Muscle layer of colon (tissue), 2 donors: ENCODE data around the gene MEDAG.

Experiments used
- H3K27ac ChIP-seq: one replicate; pipeline ENCODE4 v1.7.0; 2013; ENCODE audit warnings: low read depth, mild to moderate bottlenecking, low read length, moderate library complexity
- H3K27me3 ChIP-seq, 2 donors: one replicate each; pipeline ENCODE4 v1.7.0; 2013; ENCODE audit warnings: low read length in 2 of 2, mild to moderate bottlenecking in 2 of 2; ENCODE audit not compliant: insufficient read depth in 2 of 2, control insufficient read depth in 1 of 2
- H3K36me3 ChIP-seq: one replicate; pipeline ENCODE4 v1.7.0; 2013; ENCODE audit warnings: mild to moderate bottlenecking, low read length; ENCODE audit not compliant: insufficient read depth
- H3K4me1 ChIP-seq: one replicate; pipeline ENCODE4 v1.7.0; 2013; ENCODE audit warnings: mild to moderate bottlenecking, low read length; ENCODE audit not compliant: insufficient read depth
- H3K4me3 ChIP-seq, 2 donors: one replicate each; pipeline ENCODE4 v1.7.0; 2013; ENCODE audit warnings: low read length in 2 of 2, low read depth in 1 of 2, mild to moderate bottlenecking in 1 of 2, moderate library complexity in 1 of 2
- H3K9ac ChIP-seq: one replicate; pipeline ENCODE4 v1.7.0; 2013; ENCODE audit warnings: low read length
- H3K9me3 ChIP-seq: one replicate; pipeline ENCODE4 v1.7.0; 2013; ENCODE audit warnings: mild to moderate bottlenecking, low read length
- donor health status: abdominal sarcoma.
- donor health status: Adenocarcinoma of cecum.

The MEDAG gene

DNA sequence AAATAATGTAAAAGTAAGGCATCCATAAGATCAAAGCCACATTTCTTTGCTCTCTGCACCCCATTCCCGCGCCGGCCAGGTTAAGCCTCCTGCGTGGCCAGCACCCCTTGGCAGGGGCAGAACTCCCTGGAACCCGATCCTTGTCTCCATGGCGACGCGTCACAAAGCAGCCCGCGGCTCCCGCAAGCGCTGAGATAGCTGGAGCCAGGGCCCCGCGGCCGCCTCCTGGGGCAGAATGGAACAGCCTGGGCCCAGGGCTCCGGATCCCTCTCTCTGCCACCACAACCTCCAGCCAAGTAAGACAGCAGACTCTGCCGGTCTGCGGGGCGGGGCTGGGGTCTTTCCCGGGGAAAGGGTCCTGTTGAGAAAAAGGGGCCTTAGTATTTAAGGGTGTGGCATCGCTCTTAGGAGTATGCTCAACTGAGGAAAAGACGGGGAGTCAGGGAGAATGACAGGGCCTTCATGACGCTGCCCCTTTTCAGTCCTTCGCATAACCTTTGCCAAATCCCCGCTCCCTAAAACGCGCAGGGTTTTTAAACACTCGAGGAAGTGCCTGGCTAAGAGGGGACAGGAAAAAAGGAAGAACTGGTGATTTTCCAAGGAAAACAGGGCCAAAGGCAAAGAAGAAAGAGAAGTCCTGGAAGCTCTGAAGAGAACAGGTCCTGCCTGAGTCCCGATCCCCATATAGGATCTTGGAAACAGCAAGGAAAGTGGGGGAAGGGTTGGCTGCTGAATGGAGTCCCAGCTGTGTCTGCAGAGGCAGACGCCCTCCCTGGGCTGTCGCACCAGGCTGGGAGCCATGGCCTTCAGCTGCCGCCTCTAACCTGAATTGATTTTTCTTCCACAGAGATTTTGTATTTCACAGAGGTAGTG is 26.6 kb downstream of the MEDAG start, which contains the start of gene TEX26:
TSS of gene TEX26 (plus strand) at position 176 of the 873 bp plus-strand sequence. CDS start at position 236, 60 bp downstream.
- Histone ChIP-seq H3K27ac (no peak within 1 kb of the TSS), H3K27me3 (peaks cover 0 to 10% of the 10 kb centered on the region in 2 donors), H3K4me1 (no peaks in the 10 kb centered on the region), H3K36me3 (no peaks in the 10 kb centered on the region), H3K4me3 (no peak within 1 kb of the TSS), H3K9ac (no peak within 1 kb of the TSS), H3K9me3 (no peaks in the 10 kb centered on the region)

DNA sequence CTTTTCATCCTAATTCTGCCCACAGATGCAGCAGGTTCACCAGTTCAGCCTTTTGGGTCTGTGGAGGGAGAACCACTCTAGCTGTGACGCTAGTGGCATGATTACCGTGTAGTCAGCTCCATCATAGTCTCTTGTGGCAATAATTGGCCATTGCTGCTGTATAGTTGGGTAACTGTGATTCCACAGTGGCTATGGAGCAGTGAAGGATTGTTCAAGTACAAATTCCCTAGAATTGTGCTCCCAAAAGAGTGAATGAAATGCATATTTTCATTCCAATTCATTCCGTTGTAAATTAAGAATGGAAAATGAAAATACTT is 27.2 kb downstream of the MEDAG start:
- peaks cover 0 to 10% of the 10 kb centered on the region in 2 donors for H3K27me3 ChIP-seq
- peaks cover 5% of the 10 kb centered on the region for H3K9me3 ChIP-seq
- H3K9ac ChIP-seq, result no peak overlapping the region
- H3K27ac ChIP-seq, result no peak overlapping the region
- H3K4me1 ChIP-seq, result no peaks in the 10 kb centered on the region
- no peak overlapping the region for H3K4me3 ChIP-seq
- H3K36me3 ChIP-seq, result no peaks in the 10 kb centered on the region

DNA sequence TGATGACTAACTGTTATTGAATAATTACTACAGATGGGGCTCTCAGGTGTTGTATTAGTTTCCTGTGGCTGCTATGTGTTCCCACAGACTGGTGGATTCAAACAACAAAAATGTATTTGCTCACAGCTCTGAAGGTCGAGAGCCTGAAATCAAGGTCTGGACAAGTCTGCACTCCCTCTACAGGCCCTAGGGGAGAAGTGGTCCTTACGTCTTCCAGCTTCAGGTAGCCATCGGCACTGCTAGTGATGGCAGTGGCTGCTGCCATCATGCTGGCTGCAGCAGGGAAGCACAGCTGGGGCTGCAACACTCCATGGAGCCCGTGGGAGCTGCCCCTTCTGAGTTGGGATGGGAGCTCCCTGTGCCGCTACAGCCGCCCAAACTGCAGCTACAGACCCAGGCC is 28.3 kb downstream of the MEDAG start:
- no peak overlapping the region for H3K27ac ChIP-seq
- peaks cover 0 to 10% of the 10 kb centered on the region in 2 donors for H3K27me3 ChIP-seq
- H3K36me3 ChIP-seq, result no peaks in the 10 kb centered on the region
- H3K4me3 ChIP-seq, result no peak overlapping the region
- no peaks in the 10 kb centered on the region for H3K4me1 ChIP-seq
- peaks cover 8% of the 10 kb centered on the region for H3K9me3 ChIP-seq
- H3K9ac ChIP-seq, result no peak overlapping the region

DNA sequence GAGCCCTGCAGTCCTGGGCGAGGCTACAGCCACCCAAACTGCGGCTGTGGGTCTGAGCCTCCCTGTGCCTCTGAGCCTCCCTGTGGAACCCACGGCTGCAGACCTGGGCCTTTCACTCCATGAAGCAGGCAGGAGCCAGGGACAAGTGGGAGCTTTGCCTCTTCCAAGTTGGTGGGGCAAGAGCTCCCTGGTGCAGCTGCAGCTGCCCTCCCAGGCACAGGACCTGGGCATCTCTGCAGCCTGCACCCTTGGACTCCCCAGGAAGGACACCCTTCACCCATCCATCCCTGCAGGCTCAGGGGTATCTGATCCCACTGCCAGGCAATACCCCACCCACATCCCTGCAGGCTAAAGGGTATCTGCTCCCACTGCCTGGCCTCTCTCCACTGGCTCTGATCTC is 28.7 kb downstream of the MEDAG start:
- no peaks in the 10 kb centered on the region for H3K36me3 ChIP-seq
- H3K4me1 ChIP-seq, result no peaks in the 10 kb centered on the region
- H3K4me3 ChIP-seq, result no peak overlapping the region
- no peak overlapping the region for H3K9ac ChIP-seq
- H3K27ac ChIP-seq, result no peak overlapping the region
- peaks cover 8% of the 10 kb centered on the region for H3K9me3 ChIP-seq
- H3K27me3 ChIP-seq, result peaks cover 0 to 10% of the 10 kb centered on the region in 2 donors

DNA sequence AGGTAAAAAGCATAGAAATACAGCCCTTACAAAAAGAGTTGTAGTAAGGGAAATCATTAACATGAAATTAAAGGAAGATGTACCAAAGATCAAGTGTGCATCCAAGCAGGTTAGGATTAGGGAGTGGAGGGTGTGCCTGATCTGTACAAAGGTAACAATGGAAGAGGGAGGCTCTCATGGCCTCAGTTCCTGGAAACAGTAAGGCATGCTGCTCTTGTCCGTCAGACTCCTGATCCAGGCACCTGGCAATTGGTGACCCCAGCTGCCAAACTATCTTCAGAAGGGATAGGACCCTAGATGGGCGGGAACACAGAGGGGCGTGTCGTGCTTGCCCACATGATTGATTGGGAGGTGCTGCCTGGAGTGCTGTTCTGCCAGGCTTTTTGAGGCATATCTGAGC is 30.9 kb downstream of the MEDAG start:
- no peak overlapping the region for H3K27ac ChIP-seq
- H3K27me3 ChIP-seq, result peaks cover 0 to 10% of the 10 kb centered on the region in 2 donors
- H3K4me1 ChIP-seq, result no peaks in the 10 kb centered on the region
- H3K9me3 ChIP-seq, result peaks cover 8% of the 10 kb centered on the region
- no peak overlapping the region for H3K4me3 ChIP-seq
- no peak overlapping the region for H3K9ac ChIP-seq
- H3K36me3 ChIP-seq, result no peaks in the 10 kb centered on the region

DNA sequence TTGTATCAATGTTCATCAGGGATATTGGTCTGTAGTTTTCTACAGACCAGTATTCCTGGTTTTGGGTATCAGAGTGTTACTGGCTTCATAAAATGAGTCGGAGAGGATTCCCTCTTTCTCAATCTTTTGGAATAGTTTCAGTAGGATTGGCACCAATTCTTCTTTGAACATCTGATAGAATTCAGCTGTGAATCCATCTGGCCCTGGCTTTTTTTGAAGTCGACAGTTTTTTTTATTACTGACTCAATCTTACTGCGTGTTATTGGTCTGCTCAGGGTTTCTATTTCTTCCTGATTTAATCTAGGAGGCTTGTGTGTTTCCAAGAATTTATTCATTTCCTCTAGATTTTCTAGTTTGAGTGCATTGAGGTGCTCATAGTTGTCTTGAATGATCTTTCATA is 37.8 kb downstream of the MEDAG start:
- H3K27me3 ChIP-seq, result no peaks in the 10 kb centered on the region
- no peaks in the 10 kb centered on the region for H3K36me3 ChIP-seq
- H3K9me3 ChIP-seq, result no peaks in the 10 kb centered on the region
- H3K9ac ChIP-seq, result no peak overlapping the region
- no peak overlapping the region for H3K4me3 ChIP-seq
- H3K4me1 ChIP-seq, result no peaks in the 10 kb centered on the region
- H3K27ac ChIP-seq, result no peak overlapping the region

DNA sequence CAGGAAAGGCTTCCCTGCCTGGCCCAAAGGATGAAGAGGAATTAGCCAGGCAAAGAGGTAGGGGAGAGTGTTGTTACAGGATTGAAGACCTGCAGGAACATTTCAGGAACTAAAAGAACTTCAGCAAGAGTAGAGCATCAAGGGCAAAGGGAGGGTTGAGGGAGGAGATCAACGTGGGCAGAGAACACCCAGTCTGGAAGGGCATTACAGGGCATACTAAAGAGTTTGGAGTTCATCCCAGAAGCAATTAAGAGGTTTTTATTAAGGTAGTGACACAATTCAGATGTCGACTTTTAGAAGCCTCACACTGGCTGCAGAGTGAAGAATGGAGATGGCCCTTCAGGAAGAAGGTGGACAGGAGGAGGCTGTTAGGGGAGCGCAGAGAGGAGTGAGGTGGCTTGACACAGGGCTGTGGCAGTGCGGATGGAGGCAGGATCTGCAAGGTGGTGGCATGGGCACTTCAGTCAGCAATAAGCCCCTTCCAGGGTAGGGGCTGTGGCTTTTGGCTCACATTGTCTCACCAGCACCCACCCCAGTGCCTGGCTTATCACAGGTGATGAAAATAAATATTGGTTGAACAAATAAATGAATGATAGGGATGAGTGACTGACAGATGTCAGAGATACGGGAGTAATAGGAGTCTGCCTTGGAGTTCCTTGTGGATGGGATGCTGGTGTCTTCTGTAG is 51.3 kb downstream of the MEDAG start:
- H3K9me3 ChIP-seq, result no peaks in the 10 kb centered on the region
- no peak overlapping the region for H3K27ac ChIP-seq
- no peak overlapping the region for H3K4me3 ChIP-seq

DNA sequence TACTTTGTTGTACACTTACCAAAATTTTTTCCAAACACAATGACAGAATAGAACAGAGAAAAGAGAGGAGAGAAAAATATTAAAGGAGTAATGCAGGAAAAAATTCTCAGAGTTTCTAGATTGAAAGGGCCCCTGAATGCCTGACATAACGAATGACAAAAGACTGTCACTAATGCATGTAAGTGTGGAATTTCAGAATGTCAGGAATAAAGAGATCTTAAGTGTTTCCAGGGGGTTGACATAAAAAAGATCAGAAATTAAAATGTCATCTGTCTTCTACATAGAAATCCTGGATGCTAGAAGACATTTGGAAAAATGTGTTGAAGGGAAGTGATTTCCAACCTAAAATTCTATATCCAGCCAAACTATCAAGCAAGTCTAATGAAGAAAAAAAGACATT is 53.6 kb downstream of the MEDAG start:
- Histone ChIP-seq H3K9me3 (no peaks in the 10 kb centered on the region), H3K36me3 (no peaks in the 10 kb centered on the region), H3K27me3 (no peaks in the 10 kb centered on the region), H3K4me1 (no peaks in the 10 kb centered on the region), H3K4me3 (no peak overlapping the region), H3K27ac (no peak overlapping the region), H3K9ac (no peak overlapping the region)

More for the DNA sequence above, 51.3 kb downstream of the MEDAG start:
- no peaks in the 10 kb centered on the region for H3K4me1 ChIP-seq
- H3K27me3 ChIP-seq, result no peaks in the 10 kb centered on the region
- no peak overlapping the region for H3K9ac ChIP-seq
- no peaks in the 10 kb centered on the region for H3K36me3 ChIP-seq

DNA sequence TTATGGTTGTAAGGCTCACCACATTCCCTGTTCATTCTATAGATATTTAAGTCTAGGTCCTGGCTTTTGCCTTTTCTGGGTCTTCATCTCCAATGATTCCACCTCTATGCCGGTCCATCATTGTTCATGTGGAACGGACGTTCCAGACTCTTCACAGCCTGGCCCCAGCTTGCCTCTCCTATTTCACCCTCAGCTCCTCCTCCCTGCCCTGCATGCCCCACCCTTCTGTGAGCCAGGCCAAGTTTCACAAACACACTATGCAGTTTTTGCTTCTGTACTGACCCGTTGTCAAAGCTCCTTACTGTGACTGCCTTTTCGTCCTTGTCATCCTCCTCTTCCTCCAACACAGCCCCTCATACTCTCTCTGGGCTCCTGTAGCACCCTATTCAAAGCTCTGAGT is 57.7 kb downstream of the MEDAG start:
- H3K27ac ChIP-seq, result no peak overlapping the region
- H3K9me3 ChIP-seq, result no peaks in the 10 kb centered on the region
- H3K4me3 ChIP-seq, result no peak overlapping the region
- H3K36me3 ChIP-seq, result no peaks in the 10 kb centered on the region
- no peaks in the 10 kb centered on the region for H3K4me1 ChIP-seq
- H3K27me3 ChIP-seq, result no peaks in the 10 kb centered on the region
- no peak overlapping the region for H3K9ac ChIP-seq

DNA sequence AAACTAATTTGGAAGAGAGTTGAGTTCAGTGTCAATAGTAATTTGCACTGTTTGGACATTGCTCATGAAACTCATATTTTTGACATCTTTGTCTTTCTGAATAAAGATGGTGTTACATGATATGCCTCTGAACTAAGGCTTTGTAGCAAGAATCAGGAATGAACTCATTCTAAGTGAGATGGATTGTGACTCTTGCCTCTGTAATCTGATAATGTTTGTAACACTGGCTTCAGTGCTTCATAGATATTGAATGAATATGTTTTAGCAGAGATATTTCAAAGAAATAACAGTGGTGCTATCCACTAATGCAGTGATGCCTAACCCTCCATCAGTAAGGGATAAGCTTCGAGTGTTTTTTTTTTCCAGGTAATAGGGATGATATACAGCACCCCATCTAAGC is 59.3 kb downstream of the MEDAG start:
- Histone ChIP-seq H3K27me3 (no peaks in the 10 kb centered on the region), H3K9me3 (no peaks in the 10 kb centered on the region), H3K4me3 (no peak overlapping the region), H3K27ac (no peak overlapping the region), H3K36me3 (no peaks in the 10 kb centered on the region), H3K9ac (no peak overlapping the region), H3K4me1 (no peaks in the 10 kb centered on the region)

DNA sequence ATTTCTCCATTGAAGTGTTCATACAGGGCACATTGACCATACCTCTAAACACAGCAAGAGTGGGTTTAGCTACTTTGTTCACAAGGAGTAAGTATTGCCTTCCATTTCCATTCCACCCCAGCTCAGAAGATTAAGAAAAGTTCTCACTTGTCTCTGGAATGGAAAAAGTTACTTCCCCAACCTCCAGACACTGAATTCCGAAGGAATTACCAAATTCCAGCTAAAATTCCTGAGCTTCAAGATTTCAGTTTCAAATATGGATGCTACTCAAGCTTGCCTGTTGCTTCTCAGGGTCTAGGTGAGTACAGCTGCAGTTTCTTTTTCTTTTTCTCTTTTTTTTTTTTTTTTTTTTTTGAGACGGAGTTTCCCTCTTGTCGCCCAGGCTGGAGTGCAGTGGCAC is 60.0 kb downstream of the MEDAG start:
- no peaks in the 10 kb centered on the region for H3K36me3 ChIP-seq
- H3K9ac ChIP-seq, result no peak overlapping the region
- no peaks in the 10 kb centered on the region for H3K27me3 ChIP-seq
- no peak overlapping the region for H3K4me3 ChIP-seq
- H3K27ac ChIP-seq, result no peak overlapping the region
- H3K4me1 ChIP-seq, result no peaks in the 10 kb centered on the region
- no peaks in the 10 kb centered on the region for H3K9me3 ChIP-seq
